Measurements from ENCODE around the gene CTLA4.
"Not testable (repeated sequence)": the region's sequence is repeated elsewhere in the genome, so short reads cannot be mapped to it uniquely, and the experiment has no call there.

The CTLA4 gene

DNA sequence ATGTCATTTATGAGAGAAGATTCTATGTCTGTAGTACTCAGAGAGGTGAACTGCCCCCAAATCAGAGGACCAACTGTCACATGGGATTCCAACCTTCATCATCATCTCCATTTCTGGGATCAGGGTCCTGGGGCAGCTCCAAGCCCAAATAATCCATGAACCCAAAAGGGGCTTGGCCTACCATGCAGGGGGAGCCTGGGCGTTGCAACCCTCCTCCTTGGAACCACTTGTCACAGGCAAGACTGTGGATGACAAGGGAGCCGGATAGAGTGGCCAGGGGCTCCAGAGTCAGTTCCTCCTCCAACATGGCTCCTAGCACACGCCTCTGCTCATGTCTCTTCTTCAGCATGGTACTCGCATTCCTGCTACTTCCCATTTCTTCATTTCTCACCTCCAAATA, 7.9 kb downstream of the CTLA4 start:
- no peak overlapping the region for H3K9ac ChIP-seq (ENCODE audit: low read depth, low read length)
- H3K36me3 ChIP-seq (ENCODE audit: control insufficient read depth, insufficient read depth, low read length), result no peaks in the 10 kb centered on the region
- no peak overlapping the region for H3K27ac ChIP-seq (ENCODE audit: low read depth, low read length)
- H3K4me1 ChIP-seq (ENCODE audit: control insufficient read depth, insufficient read depth, low read length), result no peaks in the 10 kb centered on the region
- H3K27me3 ChIP-seq (ENCODE audit: control insufficient read depth, insufficient read depth, low read length), result no peaks in the 10 kb centered on the region
- H3K9me3 ChIP-seq (ENCODE audit: control insufficient read depth, insufficient read depth, low read length), result no peaks in the 10 kb centered on the region
- no peak overlapping the region for H3K4me3 ChIP-seq (ENCODE audit: low read depth, low read length)

DNA sequence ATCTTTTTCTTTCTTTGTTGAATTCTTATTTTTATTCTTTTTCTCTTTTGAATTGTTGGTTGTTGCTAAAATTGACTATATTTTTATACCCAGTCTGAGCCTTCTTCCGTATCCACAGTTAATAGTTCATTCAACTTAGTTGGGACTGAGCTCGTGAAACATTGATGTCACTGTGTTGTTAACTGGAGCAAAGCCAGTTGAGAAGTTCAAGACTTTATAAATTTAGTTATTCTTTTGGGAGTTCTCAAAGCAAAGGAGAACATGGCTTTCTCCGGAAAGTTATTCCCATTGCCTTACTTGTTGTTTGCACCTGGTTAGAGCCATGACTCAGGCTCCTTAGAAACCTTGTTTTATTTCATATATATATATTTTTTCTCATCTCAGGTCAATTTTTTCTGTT, 8.8 kb downstream of the CTLA4 start:
- H3K27me3 ChIP-seq (ENCODE audit: control insufficient read depth, insufficient read depth, low read length), result no peaks in the 10 kb centered on the region
- H3K9me3 ChIP-seq (ENCODE audit: control insufficient read depth, insufficient read depth, low read length), result no peaks in the 10 kb centered on the region
- H3K9ac ChIP-seq (ENCODE audit: low read depth, low read length), result no peak overlapping the region
- no peaks in the 10 kb centered on the region for H3K36me3 ChIP-seq (ENCODE audit: control insufficient read depth, insufficient read depth, low read length)
- H3K4me3 ChIP-seq (ENCODE audit: low read depth, low read length), result no peak overlapping the region
- H3K4me1 ChIP-seq (ENCODE audit: control insufficient read depth, insufficient read depth, low read length), result no peaks in the 10 kb centered on the region
- H3K27ac ChIP-seq (ENCODE audit: low read depth, low read length), result no peak overlapping the region

DNA sequence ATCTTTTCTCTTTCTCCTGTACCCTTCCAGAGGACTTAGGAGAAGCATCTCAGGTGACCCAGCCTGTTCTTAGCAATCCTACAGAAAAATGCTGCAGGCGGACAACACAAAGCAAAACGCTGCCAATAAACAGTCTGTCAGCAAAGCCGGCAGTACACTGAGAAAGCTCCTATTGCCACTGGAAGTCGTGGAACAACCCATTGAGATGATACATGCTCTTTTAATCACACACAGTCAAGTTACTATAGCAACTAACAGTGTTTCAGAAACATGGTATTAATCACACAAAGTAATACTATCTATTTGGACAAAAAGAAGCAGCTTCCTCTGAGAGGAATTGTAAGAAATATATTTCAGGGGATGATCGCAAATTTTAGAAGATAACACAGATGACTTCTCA, 10.5 kb downstream of the CTLA4 start:
- Histone ChIP-seq H3K9me3 (ENCODE audit: control insufficient read depth, insufficient read depth, low read length) (no peaks in the 10 kb centered on the region), H3K4me1 (ENCODE audit: control insufficient read depth, insufficient read depth, low read length) (no peaks in the 10 kb centered on the region), H3K27ac (ENCODE audit: low read depth, low read length) (no peak overlapping the region), H3K9ac (ENCODE audit: low read depth, low read length) (no peak overlapping the region), H3K4me3 (ENCODE audit: low read depth, low read length) (no peak overlapping the region), H3K27me3 (ENCODE audit: control insufficient read depth, insufficient read depth, low read length) (no peaks in the 10 kb centered on the region), H3K36me3 (ENCODE audit: control insufficient read depth, insufficient read depth, low read length) (no peaks in the 10 kb centered on the region)

DNA sequence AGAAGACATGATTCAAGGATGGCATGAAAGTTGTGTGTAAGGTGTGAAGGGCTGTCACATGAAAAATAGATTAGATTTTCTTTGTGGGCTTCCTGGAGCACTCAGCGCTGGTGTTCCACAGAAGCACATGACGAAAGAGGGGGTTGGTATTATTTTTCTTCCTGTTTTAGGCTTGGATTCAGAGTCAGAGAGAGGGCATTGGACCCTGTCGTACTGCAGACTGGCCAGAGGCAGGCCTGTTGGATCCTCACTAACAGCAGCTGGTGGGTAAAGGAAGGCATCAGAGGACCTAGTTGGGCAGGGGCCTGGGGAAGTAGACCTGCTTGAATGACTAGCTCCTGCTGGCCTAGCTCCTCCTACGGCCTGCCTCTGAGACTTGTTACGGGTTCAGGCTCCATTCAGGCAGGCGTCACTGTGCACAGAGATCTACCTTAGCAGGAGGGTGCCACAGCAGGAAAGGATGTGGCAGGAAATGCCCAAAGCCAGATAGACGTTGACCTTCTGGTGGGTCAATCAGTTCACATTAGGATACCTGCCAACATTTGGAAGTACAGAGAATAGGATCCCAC, 13.1 kb downstream of the CTLA4 start:
- H3K4me1 ChIP-seq (ENCODE audit: control insufficient read depth, insufficient read depth, low read length), result no peaks in the 10 kb centered on the region

DNA sequence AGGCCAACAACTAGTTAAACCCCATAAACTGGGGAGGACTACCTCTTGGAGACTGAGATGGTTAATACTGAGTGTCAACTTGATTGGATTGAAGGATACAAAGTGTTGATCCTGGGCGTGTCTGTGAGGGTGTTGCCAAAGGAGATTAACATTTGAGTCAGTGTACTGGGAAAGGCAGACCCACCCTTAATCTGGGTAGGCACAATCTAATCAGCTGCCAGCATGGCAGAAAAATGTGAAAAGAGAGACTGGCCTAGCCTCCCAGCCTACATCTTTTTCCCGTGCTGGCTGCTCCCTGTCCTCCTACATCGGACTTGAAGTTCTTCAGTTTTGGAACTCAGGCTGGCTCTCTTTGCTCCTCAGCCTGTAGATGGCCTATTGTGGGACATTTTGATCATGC, 13.6 kb downstream of the CTLA4 start:
- not testable (repeated sequence) for H3K27ac ChIP-seq (ENCODE audit: low read depth, low read length); H3K4me3 ChIP-seq (ENCODE audit: low read depth, low read length); H3K36me3 ChIP-seq (ENCODE audit: control insufficient read depth, insufficient read depth, low read length); H3K27me3 ChIP-seq (ENCODE audit: control insufficient read depth, insufficient read depth, low read length); H3K9ac ChIP-seq (ENCODE audit: low read depth, low read length); H3K4me1 ChIP-seq (ENCODE audit: control insufficient read depth, insufficient read depth, low read length); H3K9me3 ChIP-seq (ENCODE audit: control insufficient read depth, insufficient read depth, low read length)

More for the DNA sequence above, 13.1 kb downstream of the CTLA4 start:
- Histone ChIP-seq H3K36me3 (ENCODE audit: control insufficient read depth, insufficient read depth, low read length) (no peaks in the 10 kb centered on the region), H3K9me3 (ENCODE audit: control insufficient read depth, insufficient read depth, low read length) (no peaks in the 10 kb centered on the region), H3K27me3 (ENCODE audit: control insufficient read depth, insufficient read depth, low read length) (no peaks in the 10 kb centered on the region), H3K4me3 (ENCODE audit: low read depth, low read length) (no peak overlapping the region), H3K27ac (ENCODE audit: low read depth, low read length) (no peak overlapping the region), H3K9ac (ENCODE audit: low read depth, low read length) (no peak overlapping the region)

DNA sequence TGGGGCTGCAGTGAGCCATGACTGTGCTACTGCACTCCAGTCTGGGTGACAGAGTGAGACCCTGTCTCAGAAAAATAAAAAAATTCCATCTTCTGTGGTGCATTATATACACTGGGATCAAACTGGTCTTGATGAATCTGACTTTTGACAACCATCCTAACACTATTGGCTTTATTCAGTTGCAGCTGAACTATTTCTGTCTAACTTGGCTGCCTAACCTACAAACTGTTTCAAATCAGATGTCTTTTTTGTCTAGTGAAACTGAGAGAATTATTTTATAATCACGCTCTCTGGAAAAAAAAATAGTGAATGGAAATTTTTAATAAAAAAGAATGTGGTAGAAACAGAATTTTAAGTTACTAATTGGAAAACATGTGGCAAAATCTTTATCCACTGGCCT, 15.0 kb downstream of the CTLA4 start:
- Histone ChIP-seq H3K4me3 (ENCODE audit: low read depth, low read length) (no peak overlapping the region), H3K4me1 (ENCODE audit: control insufficient read depth, insufficient read depth, low read length) (no peaks in the 10 kb centered on the region), H3K27me3 (ENCODE audit: control insufficient read depth, insufficient read depth, low read length) (no peaks in the 10 kb centered on the region), H3K9ac (ENCODE audit: low read depth, low read length) (no peak overlapping the region), H3K9me3 (ENCODE audit: control insufficient read depth, insufficient read depth, low read length) (no peaks in the 10 kb centered on the region), H3K36me3 (ENCODE audit: control insufficient read depth, insufficient read depth, low read length) (no peaks in the 10 kb centered on the region), H3K27ac (ENCODE audit: low read depth, low read length) (no peak overlapping the region)

DNA sequence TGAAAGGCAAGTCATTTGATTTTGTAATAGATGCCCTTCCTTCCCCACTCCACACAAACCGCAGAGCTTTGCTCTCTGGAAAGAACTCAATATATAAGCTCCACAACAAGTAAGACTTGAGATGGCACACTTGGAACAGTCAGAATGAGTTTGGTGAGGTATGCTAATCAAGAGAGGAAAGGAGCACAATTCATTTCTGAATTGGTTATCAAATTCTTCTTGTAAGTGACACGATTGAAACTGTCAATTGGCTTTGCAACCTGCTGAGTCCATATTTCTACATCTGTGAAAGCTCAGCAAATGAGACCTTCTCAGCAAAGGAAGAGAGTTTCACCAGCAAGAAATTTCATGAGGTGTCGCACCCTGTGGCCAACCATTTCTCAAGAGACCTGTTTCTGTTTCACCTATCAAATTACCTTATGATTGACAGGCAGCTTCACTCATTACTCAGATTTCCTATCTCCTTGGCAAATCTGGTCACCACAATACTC, 19.1 kb downstream of the CTLA4 start:
- no peak overlapping the region for H3K4me3 ChIP-seq (ENCODE audit: low read depth, low read length)
- no peaks in the 10 kb centered on the region for H3K36me3 ChIP-seq (ENCODE audit: control insufficient read depth, insufficient read depth, low read length)
- no peak overlapping the region for H3K27ac ChIP-seq (ENCODE audit: low read depth, low read length)
- no peak overlapping the region for H3K9ac ChIP-seq (ENCODE audit: low read depth, low read length)
- no peaks in the 10 kb centered on the region for H3K27me3 ChIP-seq (ENCODE audit: control insufficient read depth, insufficient read depth, low read length)
- no peaks in the 10 kb centered on the region for H3K4me1 ChIP-seq (ENCODE audit: control insufficient read depth, insufficient read depth, low read length)
- H3K9me3 ChIP-seq (ENCODE audit: control insufficient read depth, insufficient read depth, low read length), result no peaks in the 10 kb centered on the region

DNA sequence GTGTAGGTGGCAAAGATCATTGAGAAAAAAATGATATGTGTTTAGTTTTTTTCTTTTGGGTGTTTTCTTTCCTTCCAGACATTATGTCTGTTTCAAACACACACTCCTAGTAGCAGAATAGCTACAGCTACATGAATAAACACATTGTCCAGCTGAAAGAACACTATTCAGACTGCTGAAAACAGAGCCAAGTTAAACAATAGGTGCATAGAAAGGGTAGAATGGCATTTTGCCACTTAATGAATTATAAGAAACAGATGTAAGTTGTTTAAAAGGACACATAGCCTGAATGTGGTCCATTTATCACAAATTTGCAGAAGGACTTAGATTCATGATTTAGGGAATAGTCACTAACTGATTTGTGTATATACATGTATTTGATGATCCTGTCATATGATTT, 20.1 kb downstream of the CTLA4 start:
- Histone ChIP-seq H3K9ac (ENCODE audit: low read depth, low read length) (no peak overlapping the region), H3K36me3 (ENCODE audit: control insufficient read depth, insufficient read depth, low read length) (no peaks in the 10 kb centered on the region), H3K27ac (ENCODE audit: low read depth, low read length) (no peak overlapping the region), H3K4me1 (ENCODE audit: control insufficient read depth, insufficient read depth, low read length) (no peaks in the 10 kb centered on the region), H3K4me3 (ENCODE audit: low read depth, low read length) (no peak overlapping the region), H3K9me3 (ENCODE audit: control insufficient read depth, insufficient read depth, low read length) (no peaks in the 10 kb centered on the region), H3K27me3 (ENCODE audit: control insufficient read depth, insufficient read depth, low read length) (no peaks in the 10 kb centered on the region)

DNA sequence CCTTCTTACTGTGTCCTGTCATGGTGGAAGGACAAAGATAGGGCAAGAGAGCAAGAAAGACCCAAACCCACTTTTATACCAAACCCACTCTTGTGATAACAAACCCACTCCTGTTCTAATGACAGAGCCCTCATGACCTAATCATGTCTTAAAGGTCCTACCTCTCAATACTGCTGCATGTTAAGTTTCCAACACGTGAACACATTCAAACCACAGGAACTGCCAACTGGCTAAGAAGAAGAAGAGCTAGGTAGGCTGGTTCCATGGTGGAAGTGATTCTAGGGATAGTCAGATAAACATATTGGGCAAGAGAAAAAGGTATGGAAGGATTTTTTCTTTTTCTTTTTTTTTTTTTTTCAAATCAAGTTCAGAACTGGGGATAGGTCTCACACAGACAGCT, 22.0 kb downstream of the CTLA4 start:
- no peaks in the 10 kb centered on the region for H3K36me3 ChIP-seq (ENCODE audit: control insufficient read depth, insufficient read depth, low read length)
- no peak overlapping the region for H3K27ac ChIP-seq (ENCODE audit: low read depth, low read length)
- no peaks in the 10 kb centered on the region for H3K4me1 ChIP-seq (ENCODE audit: control insufficient read depth, insufficient read depth, low read length)
- H3K4me3 ChIP-seq (ENCODE audit: low read depth, low read length), result no peak overlapping the region
- no peaks in the 10 kb centered on the region for H3K9me3 ChIP-seq (ENCODE audit: control insufficient read depth, insufficient read depth, low read length)
- no peak overlapping the region for H3K9ac ChIP-seq (ENCODE audit: low read depth, low read length)
- H3K27me3 ChIP-seq (ENCODE audit: control insufficient read depth, insufficient read depth, low read length), result no peaks in the 10 kb centered on the region

DNA sequence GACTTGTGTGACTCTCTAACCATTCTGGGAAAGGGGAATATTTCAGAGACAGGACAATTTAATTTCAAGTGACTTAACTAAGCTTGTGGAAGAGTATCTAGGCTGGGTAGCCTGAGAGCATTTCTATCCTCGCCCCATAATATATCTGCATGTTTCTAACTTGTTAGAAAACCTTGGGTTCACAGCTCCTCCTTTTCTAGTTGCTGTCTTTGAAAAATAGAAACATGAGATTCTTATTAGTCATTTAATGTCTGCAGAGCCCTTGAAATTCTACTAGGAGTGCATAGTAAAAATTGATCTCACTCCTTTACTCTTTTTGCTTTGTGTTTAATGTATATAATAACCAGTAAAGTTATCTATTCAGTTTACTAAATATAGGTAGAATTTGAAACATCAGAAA, 22.4 kb downstream of the CTLA4 start:
- H3K36me3 ChIP-seq (ENCODE audit: control insufficient read depth, insufficient read depth, low read length), result no peaks in the 10 kb centered on the region
- no peak overlapping the region for H3K4me3 ChIP-seq (ENCODE audit: low read depth, low read length)
- H3K9ac ChIP-seq (ENCODE audit: low read depth, low read length), result no peak overlapping the region
- H3K9me3 ChIP-seq (ENCODE audit: control insufficient read depth, insufficient read depth, low read length), result no peaks in the 10 kb centered on the region
- no peak overlapping the region for H3K27ac ChIP-seq (ENCODE audit: low read depth, low read length)
- H3K4me1 ChIP-seq (ENCODE audit: control insufficient read depth, insufficient read depth, low read length), result no peaks in the 10 kb centered on the region
- H3K27me3 ChIP-seq (ENCODE audit: control insufficient read depth, insufficient read depth, low read length), result no peaks in the 10 kb centered on the region

DNA sequence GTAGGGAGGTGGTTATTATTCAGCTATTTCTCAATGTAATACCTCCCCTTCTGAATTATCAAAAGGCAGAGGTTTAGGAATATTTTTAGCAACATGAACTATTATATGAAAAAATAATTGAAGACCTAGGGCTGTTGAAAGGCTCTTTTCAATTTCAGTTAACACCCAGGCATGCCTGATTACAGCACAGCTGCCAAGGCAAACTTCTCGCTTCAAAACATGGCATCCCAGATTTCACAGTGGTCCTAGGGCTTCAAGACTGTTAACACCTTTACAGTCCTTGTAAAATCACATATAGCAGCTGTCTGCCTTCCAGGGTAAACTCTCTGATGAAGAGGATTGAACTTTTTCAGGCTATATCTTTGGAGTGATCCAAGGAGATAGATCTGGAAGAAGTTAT, 23.2 kb downstream of the CTLA4 start:
- no peak overlapping the region for H3K4me3 ChIP-seq (ENCODE audit: low read depth, low read length)
- H3K4me1 ChIP-seq (ENCODE audit: control insufficient read depth, insufficient read depth, low read length), result no peaks in the 10 kb centered on the region
- H3K27ac ChIP-seq (ENCODE audit: low read depth, low read length), result no peak overlapping the region
- H3K36me3 ChIP-seq (ENCODE audit: control insufficient read depth, insufficient read depth, low read length), result no peaks in the 10 kb centered on the region
- H3K9ac ChIP-seq (ENCODE audit: low read depth, low read length), result no peak overlapping the region
- H3K9me3 ChIP-seq (ENCODE audit: control insufficient read depth, insufficient read depth, low read length), result no peaks in the 10 kb centered on the region
- no peaks in the 10 kb centered on the region for H3K27me3 ChIP-seq (ENCODE audit: control insufficient read depth, insufficient read depth, low read length)

DNA sequence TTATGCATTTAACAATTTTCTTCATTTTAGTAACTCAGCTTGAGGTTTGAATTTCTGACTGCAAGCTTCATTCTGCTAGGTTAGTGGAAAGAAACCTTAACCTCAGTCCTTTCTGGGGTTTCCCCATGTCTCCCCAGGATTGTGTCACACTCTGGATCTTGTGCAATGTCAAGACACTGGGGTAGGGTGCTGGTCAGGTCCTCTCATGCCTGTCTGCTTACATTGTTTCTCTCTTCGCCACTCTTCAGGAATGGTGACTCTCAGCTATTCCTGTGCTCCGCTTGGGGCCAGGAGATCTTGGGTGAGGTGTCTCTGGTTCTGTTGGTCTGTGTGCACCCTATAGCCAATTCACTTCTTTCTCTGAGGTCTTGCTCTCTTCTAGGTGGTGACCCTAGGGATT, 23.9 kb downstream of the CTLA4 start:
- no peak overlapping the region for H3K9ac ChIP-seq (ENCODE audit: low read depth, low read length)
- no peaks in the 10 kb centered on the region for H3K36me3 ChIP-seq (ENCODE audit: control insufficient read depth, insufficient read depth, low read length)
- no peaks in the 10 kb centered on the region for H3K9me3 ChIP-seq (ENCODE audit: control insufficient read depth, insufficient read depth, low read length)
- no peaks in the 10 kb centered on the region for H3K4me1 ChIP-seq (ENCODE audit: control insufficient read depth, insufficient read depth, low read length)
- no peaks in the 10 kb centered on the region for H3K27me3 ChIP-seq (ENCODE audit: control insufficient read depth, insufficient read depth, low read length)
- H3K27ac ChIP-seq (ENCODE audit: low read depth, low read length), result no peak overlapping the region
- no peak overlapping the region for H3K4me3 ChIP-seq (ENCODE audit: low read depth, low read length)
